SK-N-SH treated with all-trans-retinoic acid at 6 μM for 48 hours (cell line): Measurements from ENCODE around the gene FCER2.

ENCODE experiments used
- ATAC-seq: fragments of 200-7000 bp; cut with Tn5 transposase; 3 replicates; pipeline ENCODE4 v1.9.1; 2020; ENCODE audit warnings: mild to moderate bottlenecking, moderate library complexity
- ARNTL ChIP-seq: fragments of 450-650 bp; formaldehyde crosslinking; IDR thresholded peaks from 2 replicates; pipeline ENCODE4 v1.5.0; 2020; ENCODE audit warnings: low read depth, mild to moderate bottlenecking, moderate library complexity, borderline replicate concordance
- BACH2 ChIP-seq: fragments of 250-450 bp; sonication (Bioruptor Pico); IDR thresholded peaks from 2 replicates; pipeline ENCODE4 v1.9.0; 2021; ENCODE audit warnings: mild to moderate bottlenecking, borderline replicate concordance
- CSRNP3 ChIP-seq: fragments of 250-450 bp; sonication (Bioruptor Pico); IDR thresholded peaks from 2 replicates; pipeline ENCODE4 v1.5.1; 2021; ENCODE audit warnings: mild to moderate bottlenecking, moderate library complexity
- ESRRG ChIP-seq: fragments of 250-450 bp; sonication (Bioruptor Pico); IDR thresholded peaks from 2 replicates; pipeline ENCODE4 v1.6.1; 2021; ENCODE audit warnings: mild to moderate bottlenecking
- GLIS3 ChIP-seq: fragments of 250-450 bp; sonication (Bioruptor Pico); IDR thresholded peaks from 2 replicates; pipeline ENCODE4 v1.5.0; 2020; ENCODE audit warnings: mild to moderate bottlenecking, moderate library complexity
- ISL1 ChIP-seq: fragments of 250-450 bp; sonication (Bioruptor Pico); IDR thresholded peaks from 2 replicates; pipeline ENCODE4 v2.1.2; 2022; ENCODE audit warnings: mild to moderate bottlenecking, moderate library complexity
- OSR1 ChIP-seq: fragments of 250-450 bp; sonication (Bioruptor Pico); IDR thresholded peaks from 2 replicates; pipeline ENCODE4 v1.8.0; 2022; ENCODE audit warnings: moderate library complexity, mild to moderate bottlenecking, inconsistent platforms
- PATZ1 ChIP-seq: fragments of 250-450 bp; sonication (Bioruptor Pico); IDR thresholded peaks from 2 replicates; pipeline ENCODE4 v1.8.0; 2020; ENCODE audit warnings: mild to moderate bottlenecking, moderate library complexity, borderline replicate concordance
- POU6F1 ChIP-seq: fragments of 250-450 bp; sonication (Bioruptor Pico); IDR thresholded peaks from 2 replicates; pipeline ENCODE4 v1.8.0; 2021; ENCODE audit warnings: low read depth, mild to moderate bottlenecking, moderate library complexity, borderline replicate concordance
- PPARA ChIP-seq: fragments of 250-450 bp; sonication (Bioruptor Pico); IDR thresholded peaks from 2 replicates; pipeline ENCODE4 v1.5.0; 2020; ENCODE audit warnings: mild to moderate bottlenecking, borderline replicate concordance
- RARB ChIP-seq: fragments of 250-450 bp; sonication (Bioruptor Pico); IDR thresholded peaks from 2 replicates; pipeline ENCODE4 v1.8.0; 2021; ENCODE audit warnings: mild to moderate bottlenecking, moderate library complexity
- SNAI2 ChIP-seq: fragments of 250-450 bp; sonication (Bioruptor Pico); IDR thresholded peaks from 2 replicates; pipeline ENCODE4 v1.5.0; 2020; ENCODE audit warnings: mild to moderate bottlenecking, moderate library complexity
- TCF4 ChIP-seq: fragments of 250-450 bp; sonication (Bioruptor Pico); IDR thresholded peaks from 2 replicates; pipeline ENCODE4 v1.8.0; 2021; ENCODE audit warnings: mild to moderate bottlenecking, moderate library complexity, borderline replicate concordance
- TOX ChIP-seq: fragments of 250-450 bp; sonication (Bioruptor Pico); IDR thresholded peaks from 2 replicates; pipeline ENCODE4 v1.8.0; 2021; ENCODE audit warnings: mild to moderate bottlenecking, moderate library complexity, borderline replicate concordance
- TSHZ2 ChIP-seq: fragments of 250-450 bp; sonication (Bioruptor Pico); IDR thresholded peaks from 2 replicates; pipeline ENCODE4 v1.5.0; 2020; ENCODE audit warnings: mild to moderate bottlenecking, moderate library complexity
- ZC3H10 ChIP-seq: fragments of 250-450 bp; sonication (Bioruptor Pico); IDR thresholded peaks from 2 replicates; pipeline ENCODE4 v1.5.1; 2021; ENCODE audit warnings: mild to moderate bottlenecking, moderate library complexity
- ZFP3 ChIP-seq: fragments of 250-450 bp; sonication (Bioruptor Pico); IDR thresholded peaks from 2 replicates; pipeline ENCODE4 v1.5.0; 2020; ENCODE audit warnings: mild to moderate bottlenecking, moderate library complexity
- ZFP30 ChIP-seq: fragments of 450-650 bp; formaldehyde crosslinking; IDR thresholded peaks from 2 replicates; pipeline ENCODE4 v1.5.0; 2022; ENCODE audit warnings: mild to moderate bottlenecking, moderate library complexity
- ZNF565 ChIP-seq: fragments of 450-650 bp; formaldehyde crosslinking; conservative IDR thresholded peaks from 2 replicates; pipeline ENCODE4 v1.5.0; 2020; ENCODE audit warnings: low read depth, mild to moderate bottlenecking, moderate library complexity
- ZNF70 ChIP-seq: fragments of 450-650 bp; formaldehyde crosslinking; IDR thresholded peaks from 2 replicates; pipeline ENCODE4 v1.5.0; 2020; ENCODE audit warnings: mild to moderate bottlenecking, moderate library complexity
- ZNF8 ChIP-seq: fragments of 450-650 bp; formaldehyde crosslinking; IDR thresholded peaks from 2 replicates; pipeline ENCODE4 v1.5.0; 2020; ENCODE audit warnings: mild to moderate bottlenecking, moderate library complexity

Gene FCER2

GRCh38 chr19:7661744-7662538 is 40.0 kb downstream of the FCER2 start:
- ATAC-seq, result no peak
- TF ChIP-seq ZNF565 (CRISPR knock-in tag) (no peak), PATZ1 (CRISPR knock-in tag) (no peak), RARB (CRISPR knock-in tag) (no peak), CSRNP3 (CRISPR knock-in tag) (no peak), OSR1 (CRISPR knock-in tag) (no peak), ZFP3 (no peak), TOX (CRISPR knock-in tag) (no peak), ZFP30 (CRISPR knock-in tag) (no peak), BACH2 (no peak), TCF4 (CRISPR knock-in tag) (no peak), ZNF70 (CRISPR knock-in tag) (no peak)

GRCh38 chr19:7658219-7658686 is 43.7 kb downstream of the FCER2 start:
- TF ChIP-seq ZFP3, result no peak
- no peak for TF ChIP-seq ZFP30 (CRISPR knock-in tag)
- no peak for TF ChIP-seq ESRRG (CRISPR knock-in tag)
- TF ChIP-seq SNAI2 (CRISPR knock-in tag), result no peak
- TF ChIP-seq ZNF70 (CRISPR knock-in tag), result no peak
- no peak for TF ChIP-seq ARNTL
- TF ChIP-seq PATZ1 (CRISPR knock-in tag), result no peak
- TF ChIP-seq OSR1 (CRISPR knock-in tag), result no peak
- TF ChIP-seq POU6F1 (CRISPR knock-in tag), result no peak
- TF ChIP-seq ZNF8 (CRISPR knock-in tag), result no peak
- ATAC-seq, result peak; percentile 49; the same call in 2 of the 3 replicates

- ATAC-seq, result no peak
These were observed 44.7 kb downstream of the FCER2 start for GRCh38 chr19:7657131-7657751.

More at GRCh38 chr19:7657131-7657751, 44.7 kb downstream of the FCER2 start:
- TF ChIP-seq ZNF565 (CRISPR knock-in tag) (no peak), ESRRG (CRISPR knock-in tag) (no peak), ISL1 (CRISPR knock-in tag) (no peak), ARNTL (no peak), GLIS3 (CRISPR knock-in tag) (no peak), ZC3H10 (no peak), TSHZ2 (CRISPR knock-in tag) (no peak), TCF4 (CRISPR knock-in tag) (no peak), CSRNP3 (CRISPR knock-in tag) (no peak), ZFP3 (no peak), PPARA (no peak), OSR1 (CRISPR knock-in tag) (no peak), BACH2 (no peak)
- TF ChIP-seq, all 23 proteins: peak for 0
